H1 (cell line): ENCODE measurements around the gene SMARCA5. TPM values are rescaled to one million over a fixed set of nuclear protein-coding genes. Genes with fewer than 3 reads are reported as not detected.
A peak's percentile ranks its signal among the peaks of the same experiment; 100 is the strongest.

Experiments used
- CTCF ChIA-PET: fragments of 300-600 bp; sonication (Branson Sonifier 250); formaldehyde crosslinking; loops from one replicate; lab custom pipeline; 2021; ENCODE audit not compliant: partially characterized antibody; lab: Charles Lee
- POLR2A ChIA-PET: fragments of 300-600 bp; sonication (Branson Sonifier 250); formaldehyde crosslinking; loops from one replicate; lab custom pipeline; 2021; ENCODE audit warnings: inconsistent platforms; ENCODE audit not compliant: partially characterized antibody; lab: Charles Lee
- DNase-seq, 2 experiments: peaks; one replicate each; pipeline versions ENCODE4 v3.0.0 to v3.0.0-alpha.2; 2010 to 2022; ENCODE audit warnings: low spot score in 2 of 2, low read depth in 1 of 2, mixed read lengths in 1 of 2
- FAIRE-seq: peaks from 2 replicates; lab custom pipeline; 2011; peaks lifted over from hg19 to GRCh38; lab: Jason Lieb, UNC
- H2AFZ ChIP-seq: 2 replicates; pipeline ENCODE4 v1.8.1; 2012; ENCODE audit warnings: low read length, inconsistent platforms
- H2AK5ac ChIP-seq: 2 replicates; pipeline ENCODE4 v1.6.1; 2013; ENCODE audit warnings: low read depth, low read length
- H2BK120ac ChIP-seq: replicated peaks from 2 replicates; pipeline ENCODE3; 2013; ENCODE audit warnings: low read depth, low read length, inconsistent platforms
- H2BK12ac ChIP-seq: 2 replicates; pipeline ENCODE4 v1.6.1; 2013; ENCODE audit warnings: low read depth, low read length
- H2BK15ac ChIP-seq: 2 replicates; pipeline ENCODE4 v1.6.1; 2013; ENCODE audit warnings: low read length
- H2BK20ac ChIP-seq: 2 replicates; pipeline ENCODE4 v1.6.1; 2013; ENCODE audit warnings: low read length
- H2BK5ac ChIP-seq: 2 replicates; pipeline ENCODE4 v1.6.1; 2013; ENCODE audit warnings: low read depth, low read length
- H3K14ac ChIP-seq: 2 replicates; pipeline ENCODE4 v1.6.1; 2013; ENCODE audit warnings: inconsistent platforms; ENCODE audit not compliant: insufficient read length
- H3K18ac ChIP-seq: 2 replicates; pipeline ENCODE4 v1.6.1; 2013; ENCODE audit warnings: low read length; ENCODE audit errors: extremely low read depth
- H3K23ac ChIP-seq: 2 replicates; pipeline ENCODE4 v1.6.1; 2013; ENCODE audit warnings: inconsistent platforms; ENCODE audit not compliant: insufficient read length
- H3K23me2 ChIP-seq: 2 replicates; pipeline ENCODE4 v1.6.1; 2013; ENCODE audit warnings: low read depth, low read length
- H3K27ac ChIP-seq: 2 replicates; pipeline ENCODE4 v1.6.1; 2011; ENCODE audit warnings: low read depth, low read length, inconsistent platforms
- H3K27me3 ChIP-seq, 4 experiments: replicated peaks in 1 of 4; 1 replicate in 1 of 4; 2 replicates in 3 of 4; pipeline versions ENCODE4 v1.6.1 to v1.8.1; 2011 to 2013; ENCODE audit warnings: low read length in 3 of 4, mild to moderate bottlenecking in 3 of 4, inconsistent platforms in 2 of 4, mixed read lengths in 2 of 4, moderate library complexity in 1 of 4; ENCODE audit not compliant: control insufficient read depth in 3 of 4, insufficient read depth in 3 of 4; ENCODE audit errors: extremely low read depth in 1 of 4
- H3K36me3 ChIP-seq, 4 experiments: 2 replicates each; pipeline versions ENCODE4 v1.6.1 to v1.8.1; 2011 to 2013; ENCODE audit warnings: mild to moderate bottlenecking in 4 of 4, low read length in 3 of 4, moderate library complexity in 2 of 4, control low read depth in 1 of 4, inconsistent platforms in 1 of 4; ENCODE audit not compliant: insufficient read depth in 4 of 4, control insufficient read depth in 2 of 4
- H3K4ac ChIP-seq: replicated peaks from 2 replicates; pipeline ENCODE3; 2013; ENCODE audit warnings: low read length, low read depth, mixed read lengths, inconsistent platforms; ENCODE audit not compliant: insufficient read length
- H3K4me1 ChIP-seq, 4 experiments: replicated peaks in 1 of 4; 1 replicate in 1 of 4; 2 replicates in 3 of 4; pipeline versions ENCODE4 v1.6.1 to v1.8.1; 2011 to 2013; ENCODE audit warnings: low read length in 3 of 4, inconsistent platforms in 2 of 4, mixed read lengths in 1 of 4; ENCODE audit not compliant: insufficient read depth in 4 of 4, control insufficient read depth in 3 of 4
- H3K4me2 ChIP-seq, 2 experiments: 2 replicates each; pipeline versions ENCODE4 v1.6.1 to v1.8.1; 2011 to 2013; ENCODE audit warnings: low read depth in 2 of 2, low read length in 2 of 2, control low read depth in 1 of 2, inconsistent platforms in 1 of 2, mild to moderate bottlenecking in 1 of 2; ENCODE audit not compliant: insufficient read depth in 1 of 2
- H3K4me3 ChIP-seq, 4 experiments: fragments of 200-600, 300-600 bp in 1 of 4; sonication (generic), shearing (Covaris generic), sonication (Bioruptor Twin) in 1 of 4; 2 replicates each; pipeline versions ENCODE4 v1.5.1 to v1.8.1; 2011 to 2016; ENCODE audit warnings: low read length in 4 of 4, low read depth in 3 of 4, control low read depth in 2 of 4, inconsistent platforms in 2 of 4, mild to moderate bottlenecking in 2 of 4, mixed read lengths in 1 of 4, moderate library complexity in 1 of 4; ENCODE audit not compliant: insufficient read depth in 2 of 4; ENCODE audit errors: extremely low read depth in 1 of 4
- H3K56ac ChIP-seq: replicated peaks from 2 replicates; pipeline ENCODE3; 2013; ENCODE audit warnings: low read depth, mild to moderate bottlenecking, mixed read lengths, low read length, inconsistent platforms; ENCODE audit not compliant: insufficient read length
- H3K79me1 ChIP-seq: 2 replicates; pipeline ENCODE4 v1.6.1; 2013; ENCODE audit warnings: low read depth, low read length, control low read depth
- H3K79me2 ChIP-seq, 2 experiments: 2 replicates each; pipeline versions ENCODE4 v1.6.1 to v1.8.1; 2012 to 2013; ENCODE audit warnings: low read length in 2 of 2, mild to moderate bottlenecking in 2 of 2, inconsistent platforms in 1 of 2; ENCODE audit not compliant: insufficient read depth in 2 of 2, control insufficient read depth in 1 of 2
- H3K9ac ChIP-seq, 4 experiments: replicated peaks in 1 of 4; 1 replicate in 1 of 4; 2 replicates in 3 of 4; pipeline versions ENCODE4 v1.6.1 to v1.8.1; 2011 to 2013; ENCODE audit warnings: low read depth in 3 of 4, low read length in 3 of 4, control low read depth in 2 of 4, mild to moderate bottlenecking in 2 of 4, moderate library complexity in 2 of 4, inconsistent platforms in 1 of 4; ENCODE audit errors: extremely low read depth in 1 of 4
- H3K9me3 ChIP-seq, 2 experiments: 2 replicates each; pipeline versions ENCODE4 v1.6.1 to v1.8.1; 2012 to 2013; ENCODE audit warnings: mild to moderate bottlenecking in 2 of 2, moderate library complexity in 2 of 2, control low read depth in 1 of 2, inconsistent platforms in 1 of 2, low read depth in 1 of 2, low read length in 1 of 2, mixed read lengths in 1 of 2; ENCODE audit not compliant: insufficient read depth in 2 of 2
- H4K20me1 ChIP-seq, 2 experiments: replicated peaks in 1 of 2; 2 replicates each; pipeline versions ENCODE3 to v1.8.1; 2011 to 2013; ENCODE audit warnings: inconsistent platforms in 2 of 2, low read length in 2 of 2, mild to moderate bottlenecking in 1 of 2; ENCODE audit not compliant: insufficient read depth in 2 of 2, control insufficient read depth in 1 of 2
- H4K5ac ChIP-seq: 2 replicates; pipeline ENCODE4 v1.6.1; 2013; ENCODE audit warnings: low read length, low read depth, mixed read lengths, inconsistent platforms; ENCODE audit not compliant: insufficient read length
- H4K8ac ChIP-seq: 2 replicates; pipeline ENCODE4 v1.8.0; 2013; ENCODE audit warnings: mild to moderate bottlenecking, moderate library complexity, low read length, inconsistent platforms; ENCODE audit not compliant: insufficient read depth; ENCODE audit errors: extremely low read depth
- H4K91ac ChIP-seq: replicated peaks from 2 replicates; pipeline ENCODE3; 2013; ENCODE audit warnings: low read length, mixed read lengths, inconsistent platforms; ENCODE audit not compliant: insufficient read length
- BRCA1 ChIP-seq: IDR thresholded peaks from 2 replicates; pipeline ENCODE4 v1.6.1; 2012; ENCODE audit warnings: low read depth, low read length, improper control_type of control experiment
- KDM4A ChIP-seq: IDR thresholded peaks from one replicate; pipeline ENCODE4 v1.7.1; 2012; ENCODE audit warnings: low read depth, mild to moderate bottlenecking, moderate library complexity, low read length, inconsistent platforms; ENCODE audit not compliant: severe bottlenecking
- POLR2AphosphoS5 ChIP-seq: IDR thresholded peaks from 2 replicates; pipeline ENCODE4 v1.6.1; 2011; ENCODE audit warnings: low read depth, low read length
- ZNF274 ChIP-seq: IDR thresholded peaks from 2 replicates; pipeline ENCODE4 v1.7.0; 2012; ENCODE audit warnings: low read length, borderline replicate concordance; ENCODE audit errors: extremely low read depth
- whole genome bisulfite sequencing, 2 experiments: shearing (Covaris generic) in 1 of 2; methylation state at CpG; one replicate each; pipeline versions ENCODE4 v1.1.6 to v1.1.7; 2013 to 2015; ENCODE audit warnings: low lambda C conversion rate in 2 of 2, mixed read lengths in 2 of 2, inconsistent platforms in 1 of 2, low coverage in 1 of 2, missing lambda C conversion rate in 1 of 2; ENCODE audit not compliant: insufficient replicate concordance in 2 of 2, insufficient coverage in 1 of 2, insufficient read length in 1 of 2; ENCODE audit errors: extremely low coverage in 1 of 2, missing lambda C conversion rate in 1 of 2; 5-methylcytosine and 5-hydroxymethylcytosine counted together
- polyA plus RNA-seq, 7 experiments: library from polyadenylated mRNA; depleted of rRNA in 3 of 7; stranded (reverse) in 5 of 7; unstranded in 2 of 7; fragments of >200 nt in 5 of 7; fragments of 200-250 nt in 2 of 7; gene quantifications; 1 replicate in 5 of 7; 2 replicates in 1 of 7; 4 replicates in 1 of 7; pipeline versions ENCODE4 v1.2.1 to v1.2.3, GENCODE V29; 2011 to 2013; ENCODE audit warnings: missing spikeins in 2 of 7, mixed read lengths in 2 of 7
- total RNA-seq: library from RNA; stranded (reverse); fragmentation: NEBNext Ultra II Directional; extraction: Animal tissue kit (Norgen Biotek cat#: 25700); gene quantifications from 2 replicates; pipeline ENCODE4 v1.2.1, GENCODE V29; 2021

SMARCA5 gene
- total and polyA plus RNA-seq, 2 of the 8 experiments (the other 6 are each of a cell fraction or from before 2014, with no cell fraction given) = 13.9 to 112 TPM

DNA sequence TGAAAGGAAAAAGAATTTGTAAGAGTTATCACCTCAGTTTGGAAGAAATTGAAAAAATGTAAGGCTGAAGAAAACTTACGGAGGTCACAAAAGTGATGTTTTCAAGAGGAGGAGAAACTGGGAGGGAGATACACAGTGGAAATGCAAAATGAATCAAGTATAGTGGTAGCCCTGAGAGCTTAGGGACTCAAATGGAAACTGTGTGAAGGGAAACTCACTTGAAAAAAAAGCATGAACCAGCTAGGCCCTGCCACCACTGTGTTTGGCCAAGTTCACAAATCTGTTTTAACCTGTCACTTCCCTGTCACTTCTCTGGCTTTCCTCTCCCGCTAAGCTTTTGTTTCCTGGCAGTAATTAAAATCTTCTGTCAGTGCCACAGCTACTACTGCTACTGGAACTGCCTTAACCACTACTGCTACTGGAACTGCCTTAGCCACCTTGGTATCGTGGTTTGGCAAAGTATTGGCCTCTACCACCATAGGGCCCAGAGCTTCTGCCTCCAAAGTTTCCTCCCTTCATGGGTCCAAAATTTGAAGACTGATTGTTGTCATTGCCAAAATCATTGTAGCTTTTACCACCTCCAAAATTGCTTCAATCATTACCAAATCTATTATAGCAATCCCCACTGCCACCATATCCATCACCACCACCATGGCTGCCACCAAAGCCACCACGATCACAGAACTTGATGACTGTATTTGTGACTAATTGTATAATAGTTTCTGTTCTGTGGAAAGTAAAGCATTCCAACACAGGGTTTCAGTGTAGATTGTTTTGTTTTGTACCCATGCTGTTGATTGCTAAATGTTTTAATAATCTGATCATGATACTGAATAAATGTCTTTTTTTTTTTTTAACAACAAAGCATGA, 41.5 kb downstream of the SMARCA5 start:
- POLR2A ChIA-PET = interaction anchor here (0.6 to 1.4 kb wide), 5 partner anchors 12 to 1772 kb away, joined by 3 to 4 read pairs (median 3); no protein-coding TSS in a partner anchor
- no peak overlapping the region for H4K5ac ChIP-seq
- H2BK12ac ChIP-seq = no peak overlapping the region
- no peak overlapping the region for H3K23ac ChIP-seq
- H3K4me2 ChIP-seq = no peak overlapping the region
- no peaks in the 10 kb centered on the region for H4K20me1 ChIP-seq
- no peaks in the 10 kb centered on the region; the same call in 1 of the 2 replicates for H3K23me2 ChIP-seq
- DNase-seq = no peak
- no peak overlapping the region for H3K27ac ChIP-seq
- H3K27me3 ChIP-seq = no peaks in the 10 kb centered on the region
- no peak overlapping the region for H2BK20ac ChIP-seq
- no peak overlapping the region for H4K91ac ChIP-seq
- no peak overlapping the region for H3K9ac ChIP-seq
- no peak for FAIRE-seq
- no peak overlapping the region for H3K4me3 ChIP-seq
- no peak overlapping the region for H2BK15ac ChIP-seq
- no peak overlapping the region for H3K4ac ChIP-seq
- no peak overlapping the region for H3K18ac ChIP-seq
- H2AFZ ChIP-seq = no peak overlapping the region
- no peak overlapping the region for H2AK5ac ChIP-seq
- H3K9me3 ChIP-seq = no peaks in the 10 kb centered on the region
- no peak overlapping the region for H2BK5ac ChIP-seq
- H3K79me1 ChIP-seq = no peaks in the 10 kb centered on the region
- H3K14ac ChIP-seq = no peak overlapping the region
- H3K56ac ChIP-seq = no peak overlapping the region
- TF ChIP-seq KDM4A (no peak), POLR2AphosphoS5 (peak; percentile 25; the same call in 1 of the 2 replicates), ZNF274 (no peak), BRCA1 (no peak)
- TF ChIP-seq, all 59 proteins: peak for 1
- Histone ChIP-seq H3K79me2 (no peaks in the 10 kb centered on the region), H3K4me1 (no peaks in the 10 kb centered on the region), H3K36me3 (peaks cover 0 to 41% (median 6%) of the 10 kb centered on the region in 4 experiments; a peak in 4 of 8 replicates), H2BK120ac (no peak overlapping the region), H4K8ac (no peak overlapping the region)
- WGBS, 2 experiments = 73% methylated on average over 4 of the region's 4 CpGs; no CpG with 5 or more reads in 1 of the 2 experiments
- CTCF ChIA-PET = interaction anchor here (1.4 kb wide), 1 partner anchor 27 kb away, joined by 5 read pairs; no protein-coding TSS in a partner anchor
